Tibial artery (tissue), 4 donors: Measurements from ENCODE around the gene FOXD1.

Experiments used
- DNase-seq, 2 donors: peaks; one replicate each; pipeline ENCODE4 v3.0.0-alpha.2; 2019
- H3K27ac ChIP-seq, 2 donors: fragments of 200-600 bp; sonication (generic) in 1 of 2; 1 replicate in 1 of 2; 2 replicates in 1 of 2; pipeline ENCODE4 v1.5.1; 2018 to 2019; ENCODE audit warnings: mild to moderate bottlenecking in 1 of 2
- H3K27me3 ChIP-seq, 2 donors: fragments of 200-600 bp; sonication (generic) in 1 of 2; one replicate each; pipeline versions ENCODE4 v1.5.1 to v1.6.0; 2016 to 2019
- H3K36me3 ChIP-seq, 3 donors: fragments of 200-600 bp; sonication (generic) in 2 of 3; one replicate each; pipeline ENCODE4 v1.5.1; 2016 to 2019; ENCODE audit warnings: mild to moderate bottlenecking in 2 of 3
- H3K4me1 ChIP-seq, 4 donors: fragments of 200-600 bp; sonication (generic) in 2 of 4; 1 replicate in 3 of 4; 2 replicates in 1 of 4; pipeline ENCODE4 v1.5.1; 2016 to 2019
- H3K4me3 ChIP-seq, 2 donors: fragments of 200-600 bp; sonication (generic) in 1 of 2; 1 replicate in 1 of 2; 2 replicates in 1 of 2; pipeline ENCODE4 v1.5.1; 2018 to 2019; ENCODE audit warnings: mild to moderate bottlenecking in 2 of 2
- H3K9me3 ChIP-seq, 3 donors: fragments of 200-600 bp; sonication (generic) in 1 of 3; one replicate each; pipeline ENCODE4 v1.5.1; 2016 to 2019
- CTCF ChIP-seq, 2 experiments: fragments of 200-600 bp in 1 of 2; fragments of 450-650 bp in 1 of 2; IDR thresholded peaks; one replicate each; pipeline ENCODE4 v1.5.1; 2017 to 2019; ENCODE audit warnings: antibody characterized with exemption in 2 of 2, mild to moderate bottlenecking in 1 of 2, moderate library complexity in 1 of 2
- intact Hi-C: fragments of 100-400 bp; cut with DNase I; formaldehyde crosslinking; loops from one replicate; pipeline ENCODE4 v1.15.0; 2023; ENCODE audit warnings: low total_unique reads

Gene FOXD1

GRCh38 chr5:73442231-73442811, 6.3 kb downstream of the FOXD1 start:
- H3K36me3 ChIP-seq, result no peaks in the 10 kb centered on the region
- H3K27ac ChIP-seq, result no peak overlapping the region
- peaks cover 18 to 94% of the 10 kb centered on the region in 2 donors for H3K27me3 ChIP-seq
- no peak for TF ChIP-seq CTCF (IDR thresholded peaks at IDR 0.05)
- DNase-seq, result no peak
- H3K4me1 ChIP-seq, result peaks cover 0 to 12% (median 10%) of the 10 kb centered on the region in 4 donors
- intact Hi-C loops, result loop anchor here (10.0 kb wide), 2 partner anchors 62 to 138 kb away; no protein-coding TSS in a partner anchor
- no peaks in the 10 kb centered on the region for H3K9me3 ChIP-seq
- no peak overlapping the region for H3K4me3 ChIP-seq

- no peak overlapping the region for H3K4me3 ChIP-seq
- DNase-seq, result no peak
- H3K27ac ChIP-seq, result no peak overlapping the region
- peaks cover 15 to 98% of the 10 kb centered on the region in 2 donors for H3K27me3 ChIP-seq
- H3K9me3 ChIP-seq, result no peaks in the 10 kb centered on the region
- H3K36me3 ChIP-seq, result no peaks in the 10 kb centered on the region
- TF ChIP-seq CTCF (IDR thresholded peaks at IDR 0.05), result no peak
- intact Hi-C loops, result loop anchor here (10.0 kb wide), 2 partner anchors 63 to 137 kb away; no protein-coding TSS in a partner anchor
- peaks cover 0 to 16% (median 13%) of the 10 kb centered on the region in 4 donors for H3K4me1 ChIP-seq
These were observed 7.2 kb downstream of the FOXD1 start for GRCh38 chr5:73441378-73441777.

GRCh38 chr5:73440262-73440661, 8.3 kb downstream of the FOXD1 start:
- no peak for DNase-seq
- Histone ChIP-seq H3K27me3 (peaks cover 14 to 98% of the 10 kb centered on the region in 2 donors), H3K36me3 (no peaks in the 10 kb centered on the region), H3K9me3 (no peaks in the 10 kb centered on the region), H3K4me3 (no peak overlapping the region), H3K27ac (no peak overlapping the region), H3K4me1 (peaks cover 0 to 15% (median 13%) of the 10 kb centered on the region in 4 donors)
- TF ChIP-seq CTCF (IDR thresholded peaks at IDR 0.05), result no peak
- intact Hi-C loops, result loop anchor here (10.0 kb wide), 2 partner anchors 65 to 135 kb away; no protein-coding TSS in a partner anchor

- TF ChIP-seq CTCF (IDR thresholded peaks at IDR 0.05), result no peak
- no peak overlapping the region for H3K27ac ChIP-seq
These were observed 9.7 kb downstream of the FOXD1 start for GRCh38 chr5:73438645-73439470.

GRCh38 chr5:73437777-73438644, 10.6 kb downstream of the FOXD1 start:
- Histone ChIP-seq H3K9me3 (no peaks in the 10 kb centered on the region), H3K27ac (peak overlapping the region in 1 of 2 donors; percentile 12), H3K4me3 (peak overlapping the region in 1 of 2 donors; percentile 23), H3K36me3 (no peaks in the 10 kb centered on the region), H3K27me3 (peaks cover 8 to 97% of the 10 kb centered on the region in 2 donors), H3K4me1 (peaks cover 0 to 15% (median 13%) of the 10 kb centered on the region in 4 donors)
- intact Hi-C loops, result loop anchor here (2.0 kb wide), 1 partner anchor 13 kb away; no protein-coding TSS in a partner anchor
- no peak for TF ChIP-seq CTCF (IDR thresholded peaks at IDR 0.05)
- no peak for DNase-seq

More at GRCh38 chr5:73438645-73439470, 9.7 kb downstream of the FOXD1 start:
- intact Hi-C loops, result no loop called here
- Histone ChIP-seq H3K9me3 (no peaks in the 10 kb centered on the region), H3K4me3 (no peak overlapping the region), H3K36me3 (no peaks in the 10 kb centered on the region), H3K27me3 (peaks cover 8 to 97% of the 10 kb centered on the region in 2 donors), H3K4me1 (peaks cover 0 to 15% (median 13%) of the 10 kb centered on the region in 4 donors)
- no peak for DNase-seq
